SK-N-SH treated with all-trans-retinoic acid at 6 μM for 48 hours (cell line): ENCODE measurements around the gene ZC3H13.

Experiments used
- ATAC-seq: fragments of 200-7000 bp; cut with Tn5 transposase; 3 replicates; pipeline ENCODE4 v1.9.1; 2020; ENCODE audit warnings: mild to moderate bottlenecking, moderate library complexity
- ARNTL ChIP-seq: fragments of 450-650 bp; formaldehyde crosslinking; IDR thresholded peaks from 2 replicates; pipeline ENCODE4 v1.5.0; 2020; ENCODE audit warnings: low read depth, mild to moderate bottlenecking, moderate library complexity, borderline replicate concordance
- CSDC2 ChIP-seq: fragments of 250-450 bp; sonication (Bioruptor Pico); IDR thresholded peaks from 2 replicates; pipeline ENCODE4 v1.5.0; 2020; ENCODE audit warnings: mild to moderate bottlenecking, moderate library complexity
- ESRRG ChIP-seq: fragments of 250-450 bp; sonication (Bioruptor Pico); IDR thresholded peaks from 2 replicates; pipeline ENCODE4 v1.6.1; 2021; ENCODE audit warnings: mild to moderate bottlenecking
- GLIS3 ChIP-seq: fragments of 250-450 bp; sonication (Bioruptor Pico); IDR thresholded peaks from 2 replicates; pipeline ENCODE4 v1.5.0; 2020; ENCODE audit warnings: mild to moderate bottlenecking, moderate library complexity
- ISL1 ChIP-seq: fragments of 250-450 bp; sonication (Bioruptor Pico); IDR thresholded peaks from 2 replicates; pipeline ENCODE4 v2.1.2; 2022; ENCODE audit warnings: mild to moderate bottlenecking, moderate library complexity
- OSR1 ChIP-seq: fragments of 250-450 bp; sonication (Bioruptor Pico); IDR thresholded peaks from 2 replicates; pipeline ENCODE4 v1.8.0; 2022; ENCODE audit warnings: moderate library complexity, mild to moderate bottlenecking, inconsistent platforms
- PATZ1 ChIP-seq: fragments of 250-450 bp; sonication (Bioruptor Pico); IDR thresholded peaks from 2 replicates; pipeline ENCODE4 v1.8.0; 2020; ENCODE audit warnings: mild to moderate bottlenecking, moderate library complexity, borderline replicate concordance
- POU6F1 ChIP-seq: fragments of 250-450 bp; sonication (Bioruptor Pico); IDR thresholded peaks from 2 replicates; pipeline ENCODE4 v1.8.0; 2021; ENCODE audit warnings: low read depth, mild to moderate bottlenecking, moderate library complexity, borderline replicate concordance
- PPARA ChIP-seq: fragments of 250-450 bp; sonication (Bioruptor Pico); IDR thresholded peaks from 2 replicates; pipeline ENCODE4 v1.5.0; 2020; ENCODE audit warnings: mild to moderate bottlenecking, borderline replicate concordance
- RARB ChIP-seq: fragments of 250-450 bp; sonication (Bioruptor Pico); IDR thresholded peaks from 2 replicates; pipeline ENCODE4 v1.8.0; 2021; ENCODE audit warnings: mild to moderate bottlenecking, moderate library complexity
- SNAI2 ChIP-seq: fragments of 250-450 bp; sonication (Bioruptor Pico); IDR thresholded peaks from 2 replicates; pipeline ENCODE4 v1.5.0; 2020; ENCODE audit warnings: mild to moderate bottlenecking, moderate library complexity
- TCF4 ChIP-seq: fragments of 250-450 bp; sonication (Bioruptor Pico); IDR thresholded peaks from 2 replicates; pipeline ENCODE4 v1.8.0; 2021; ENCODE audit warnings: mild to moderate bottlenecking, moderate library complexity, borderline replicate concordance
- TOX ChIP-seq: fragments of 250-450 bp; sonication (Bioruptor Pico); IDR thresholded peaks from 2 replicates; pipeline ENCODE4 v1.8.0; 2021; ENCODE audit warnings: mild to moderate bottlenecking, moderate library complexity, borderline replicate concordance
- ZC3H10 ChIP-seq: fragments of 250-450 bp; sonication (Bioruptor Pico); IDR thresholded peaks from 2 replicates; pipeline ENCODE4 v1.5.1; 2021; ENCODE audit warnings: mild to moderate bottlenecking, moderate library complexity
- ZFP3 ChIP-seq: fragments of 250-450 bp; sonication (Bioruptor Pico); IDR thresholded peaks from 2 replicates; pipeline ENCODE4 v1.5.0; 2020; ENCODE audit warnings: mild to moderate bottlenecking, moderate library complexity
- ZFP30 ChIP-seq: fragments of 450-650 bp; formaldehyde crosslinking; IDR thresholded peaks from 2 replicates; pipeline ENCODE4 v1.5.0; 2022; ENCODE audit warnings: mild to moderate bottlenecking, moderate library complexity
- ZNF565 ChIP-seq: fragments of 450-650 bp; formaldehyde crosslinking; conservative IDR thresholded peaks from 2 replicates; pipeline ENCODE4 v1.5.0; 2020; ENCODE audit warnings: low read depth, mild to moderate bottlenecking, moderate library complexity
- ZNF70 ChIP-seq: fragments of 450-650 bp; formaldehyde crosslinking; IDR thresholded peaks from 2 replicates; pipeline ENCODE4 v1.5.0; 2020; ENCODE audit warnings: mild to moderate bottlenecking, moderate library complexity
- ZNF8 ChIP-seq: fragments of 450-650 bp; formaldehyde crosslinking; IDR thresholded peaks from 2 replicates; pipeline ENCODE4 v1.5.0; 2020; ENCODE audit warnings: mild to moderate bottlenecking, moderate library complexity
- TF ChIP-seq, protein P1 (sequence below): fragments of 250-450 bp; sonication (Bioruptor Pico); IDR thresholded peaks from 2 replicates; pipeline ENCODE4 v1.5.1; 2020; ENCODE audit warnings: low read depth, mild to moderate bottlenecking, moderate library complexity
- TF ChIP-seq, protein P2 (sequence below): fragments of 250-450 bp; sonication (Bioruptor Pico); IDR thresholded peaks from 2 replicates; pipeline ENCODE4 v1.5.1; 2021; ENCODE audit warnings: mild to moderate bottlenecking, moderate library complexity
- TF ChIP-seq, protein P3 (sequence below): fragments of 250-450 bp; sonication (Bioruptor Pico); IDR thresholded peaks from 2 replicates; pipeline ENCODE4 v1.5.0; 2020; ENCODE audit warnings: mild to moderate bottlenecking, moderate library complexity

ZC3H13 gene

DNA sequence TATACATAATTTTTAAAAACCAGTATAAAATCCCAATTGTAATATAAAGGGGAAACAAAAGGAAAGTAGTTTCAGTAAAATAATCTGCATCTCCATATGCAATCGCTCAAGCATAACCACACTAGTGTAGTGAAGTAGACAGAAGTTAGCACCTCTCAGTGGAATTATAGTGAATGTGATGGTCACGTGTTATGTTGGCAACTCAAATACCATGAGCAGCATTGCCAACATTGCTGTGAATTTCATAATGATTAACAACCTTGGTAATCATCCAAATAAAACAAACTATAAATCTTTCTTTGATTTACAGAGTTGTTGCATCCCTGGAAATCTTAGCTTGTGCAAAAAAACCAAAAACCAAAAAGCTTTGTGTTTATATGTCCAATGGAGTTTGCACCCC lies 123.7 kb downstream of the ZC3H13 start:
- TF ChIP-seq POU6F1 (CRISPR knock-in tag), result no peak
- TF ChIP-seq SNAI2 (CRISPR knock-in tag), result no peak
- TF ChIP-seq ZFP30 (CRISPR knock-in tag), result no peak
- no peak for TF ChIP-seq RARB (CRISPR knock-in tag)
- no peak for TF ChIP-seq OSR1 (CRISPR knock-in tag)
- TF ChIP-seq ISL1 (CRISPR knock-in tag), result no peak
- TF ChIP-seq, protein P1, sequence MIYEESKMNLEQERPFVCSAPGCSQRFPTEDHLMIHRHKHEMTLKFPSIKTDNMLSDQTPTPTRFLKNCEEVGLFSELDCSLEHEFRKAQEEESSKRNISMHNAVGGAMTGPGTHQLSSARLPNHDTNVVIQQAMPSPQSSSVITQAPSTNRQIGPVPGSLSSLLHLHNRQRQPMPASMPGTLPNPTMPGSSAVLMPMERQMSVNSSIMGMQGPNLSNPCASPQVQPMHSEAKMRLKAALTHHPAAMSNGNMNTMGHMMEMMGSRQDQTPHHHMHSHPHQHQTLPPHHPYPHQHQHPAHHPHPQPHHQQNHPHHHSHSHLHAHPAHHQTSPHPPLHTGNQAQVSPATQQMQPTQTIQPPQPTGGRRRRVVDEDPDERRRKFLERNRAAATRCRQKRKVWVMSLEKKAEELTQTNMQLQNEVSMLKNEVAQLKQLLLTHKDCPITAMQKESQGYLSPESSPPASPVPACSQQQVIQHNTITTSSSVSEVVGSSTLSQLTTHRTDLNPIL (CRISPR knock-in tag), result no peak
- no peak for TF ChIP-seq ZFP3 (CRISPR knock-in tag)
- no peak for TF ChIP-seq GLIS3 (CRISPR knock-in tag)
- TF ChIP-seq ZNF8 (CRISPR knock-in tag), result no peak
- TF ChIP-seq ZC3H10 (CRISPR knock-in tag), result no peak
- TF ChIP-seq ZNF565 (CRISPR knock-in tag), result no peak
- TF ChIP-seq CSDC2 (CRISPR knock-in tag), result no peak
- TF ChIP-seq ESRRG, result no peak
- no peak for TF ChIP-seq ARNTL
- TF ChIP-seq PPARA (CRISPR knock-in tag), result no peak
- no peak for TF ChIP-seq ZNF70 (CRISPR knock-in tag)
- TF ChIP-seq, protein P2, sequence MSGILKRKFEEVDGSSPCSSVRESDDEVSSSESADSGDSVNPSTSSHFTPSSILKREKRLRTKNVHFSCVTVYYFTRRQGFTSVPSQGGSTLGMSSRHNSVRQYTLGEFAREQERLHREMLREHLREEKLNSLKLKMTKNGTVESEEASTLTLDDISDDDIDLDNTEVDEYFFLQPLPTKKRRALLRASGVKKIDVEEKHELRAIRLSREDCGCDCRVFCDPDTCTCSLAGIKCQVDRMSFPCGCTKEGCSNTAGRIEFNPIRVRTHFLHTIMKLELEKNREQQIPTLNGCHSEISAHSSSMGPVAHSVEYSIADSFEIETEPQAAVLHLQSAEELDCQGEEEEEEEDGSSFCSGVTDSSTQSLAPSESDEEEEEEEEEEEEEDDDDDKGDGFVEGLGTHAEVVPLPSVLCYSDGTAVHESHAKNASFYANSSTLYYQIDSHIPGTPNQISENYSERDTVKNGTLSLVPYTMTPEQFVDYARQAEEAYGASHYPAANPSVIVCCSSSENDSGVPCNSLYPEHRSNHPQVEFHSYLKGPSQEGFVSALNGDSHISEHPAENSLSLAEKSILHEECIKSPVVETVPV, result no peak
- no peak for TF ChIP-seq PATZ1 (CRISPR knock-in tag)
- ATAC-seq, result no peak

DNA sequence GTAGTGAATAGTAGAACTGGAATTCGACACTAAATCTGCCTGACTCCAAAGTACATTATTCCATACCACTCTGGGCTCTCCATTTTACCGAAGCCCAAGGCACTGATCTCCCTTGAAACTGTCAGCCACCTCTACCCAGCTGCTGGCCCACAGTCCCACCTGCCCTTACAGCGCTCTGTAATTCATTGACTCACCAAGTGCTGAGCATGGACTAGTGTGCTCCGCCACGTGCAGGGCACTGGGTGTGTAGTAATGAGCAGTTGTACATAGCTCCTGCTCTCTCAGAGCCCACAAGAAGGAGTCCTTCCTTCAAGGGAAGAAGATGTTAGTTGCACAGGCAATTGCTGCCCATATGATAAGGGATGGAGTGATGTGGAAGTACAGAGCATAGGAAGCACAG lies 124.4 kb downstream of the ZC3H13 start:
- no peak for ATAC-seq
- TF ChIP-seq TCF4 (CRISPR knock-in tag) (no peak), SNAI2 (CRISPR knock-in tag) (no peak), ZFP3 (CRISPR knock-in tag) (no peak)

GRCh38 chr13:45926741-45927140 lies 125.8 kb downstream of the ZC3H13 start:
- TF ChIP-seq CSDC2 (CRISPR knock-in tag), result no peak
- no peak for ATAC-seq

DNA sequence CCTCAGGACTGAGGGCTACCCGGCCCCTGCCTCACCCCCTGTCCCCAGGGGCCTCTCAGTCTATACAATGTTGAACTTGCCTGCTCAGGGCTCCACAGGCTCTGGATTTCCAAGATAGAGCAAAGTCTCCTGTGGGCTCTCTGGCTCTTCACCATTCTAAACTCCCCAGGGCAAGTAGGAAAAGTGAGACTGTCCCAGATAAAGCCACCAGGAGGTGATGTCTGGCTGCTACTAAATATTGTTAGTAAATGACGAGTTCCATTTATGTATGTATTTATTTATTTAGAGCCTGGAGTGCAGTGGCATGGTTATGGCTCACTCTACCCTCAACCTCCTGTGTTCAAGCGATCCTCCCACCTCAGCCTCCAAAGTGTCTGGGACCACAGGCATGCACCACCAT lies 127.4 kb downstream of the ZC3H13 start:
- ATAC-seq, result no peak

More for the DNA sequence above, 127.4 kb downstream of the ZC3H13 start:
- TF ChIP-seq TCF4 (CRISPR knock-in tag), result no peak
- TF ChIP-seq, protein P2, result no peak
- no peak for TF ChIP-seq ZFP30 (CRISPR knock-in tag)
- TF ChIP-seq OSR1 (CRISPR knock-in tag), result no peak
- TF ChIP-seq PPARA (CRISPR knock-in tag), result no peak
- TF ChIP-seq, protein P3, sequence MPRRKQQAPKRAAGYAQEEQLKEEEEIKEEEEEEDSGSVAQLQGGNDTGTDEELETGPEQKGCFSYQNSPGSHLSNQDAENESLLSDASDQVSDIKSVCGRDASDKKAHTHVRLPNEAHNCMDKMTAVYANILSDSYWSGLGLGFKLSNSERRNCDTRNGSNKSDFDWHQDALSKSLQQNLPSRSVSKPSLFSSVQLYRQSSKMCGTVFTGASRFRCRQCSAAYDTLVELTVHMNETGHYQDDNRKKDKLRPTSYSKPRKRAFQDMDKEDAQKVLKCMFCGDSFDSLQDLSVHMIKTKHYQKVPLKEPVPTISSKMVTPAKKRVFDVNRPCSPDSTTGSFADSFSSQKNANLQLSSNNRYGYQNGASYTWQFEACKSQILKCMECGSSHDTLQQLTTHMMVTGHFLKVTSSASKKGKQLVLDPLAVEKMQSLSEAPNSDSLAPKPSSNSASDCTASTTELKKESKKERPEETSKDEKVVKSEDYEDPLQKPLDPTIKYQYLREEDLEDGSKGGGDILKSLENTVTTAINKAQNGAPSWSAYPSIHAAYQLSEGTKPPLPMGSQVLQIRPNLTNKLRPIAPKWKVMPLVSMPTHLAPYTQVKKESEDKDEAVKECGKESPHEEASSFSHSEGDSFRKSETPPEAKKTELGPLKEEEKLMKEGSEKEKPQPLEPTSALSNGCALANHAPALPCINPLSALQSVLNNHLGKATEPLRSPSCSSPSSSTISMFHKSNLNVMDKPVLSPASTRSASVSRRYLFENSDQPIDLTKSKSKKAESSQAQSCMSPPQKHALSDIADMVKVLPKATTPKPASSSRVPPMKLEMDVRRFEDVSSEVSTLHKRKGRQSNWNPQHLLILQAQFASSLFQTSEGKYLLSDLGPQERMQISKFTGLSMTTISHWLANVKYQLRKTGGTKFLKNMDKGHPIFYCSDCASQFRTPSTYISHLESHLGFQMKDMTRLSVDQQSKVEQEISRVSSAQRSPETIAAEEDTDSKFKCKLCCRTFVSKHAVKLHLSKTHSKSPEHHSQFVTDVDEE, result no peak
- TF ChIP-seq PATZ1 (CRISPR knock-in tag), result no peak
- TF ChIP-seq CSDC2 (CRISPR knock-in tag), result no peak
- TF ChIP-seq ZNF70 (CRISPR knock-in tag), result no peak
- TF ChIP-seq SNAI2 (CRISPR knock-in tag), result no peak
- no peak for TF ChIP-seq ZNF8 (CRISPR knock-in tag)
- no peak for TF ChIP-seq TOX (CRISPR knock-in tag)
- no peak for TF ChIP-seq ZFP3 (CRISPR knock-in tag)
- TF ChIP-seq ARNTL, result no peak
- no peak for TF ChIP-seq RARB (CRISPR knock-in tag)
- no peak for TF ChIP-seq GLIS3 (CRISPR knock-in tag)
